Erythroblast (primary cell): ENCODE results near the gene PPP1CB.
A peak's percentile ranks its signal among the peaks of the same experiment; 100 is the strongest.

Experiments used
- DNase-seq, 2 experiments: peaks; one replicate each; lab custom pipeline; 2025; lab: John Stamatoyannopoulos, UW
- GATA1 ChIP-seq: IDR thresholded peaks from 2 replicates; pipeline ENCODE4 v1.6.1; 2011; ENCODE audit warnings: low read depth, mild to moderate bottlenecking, control low read depth, low read length, moderate library complexity
- POLR2A ChIP-seq: IDR thresholded peaks from 2 replicates; pipeline ENCODE4 v1.6.1; 2011; ENCODE audit warnings: mild to moderate bottlenecking, low read length

The PPP1CB gene

DNA sequence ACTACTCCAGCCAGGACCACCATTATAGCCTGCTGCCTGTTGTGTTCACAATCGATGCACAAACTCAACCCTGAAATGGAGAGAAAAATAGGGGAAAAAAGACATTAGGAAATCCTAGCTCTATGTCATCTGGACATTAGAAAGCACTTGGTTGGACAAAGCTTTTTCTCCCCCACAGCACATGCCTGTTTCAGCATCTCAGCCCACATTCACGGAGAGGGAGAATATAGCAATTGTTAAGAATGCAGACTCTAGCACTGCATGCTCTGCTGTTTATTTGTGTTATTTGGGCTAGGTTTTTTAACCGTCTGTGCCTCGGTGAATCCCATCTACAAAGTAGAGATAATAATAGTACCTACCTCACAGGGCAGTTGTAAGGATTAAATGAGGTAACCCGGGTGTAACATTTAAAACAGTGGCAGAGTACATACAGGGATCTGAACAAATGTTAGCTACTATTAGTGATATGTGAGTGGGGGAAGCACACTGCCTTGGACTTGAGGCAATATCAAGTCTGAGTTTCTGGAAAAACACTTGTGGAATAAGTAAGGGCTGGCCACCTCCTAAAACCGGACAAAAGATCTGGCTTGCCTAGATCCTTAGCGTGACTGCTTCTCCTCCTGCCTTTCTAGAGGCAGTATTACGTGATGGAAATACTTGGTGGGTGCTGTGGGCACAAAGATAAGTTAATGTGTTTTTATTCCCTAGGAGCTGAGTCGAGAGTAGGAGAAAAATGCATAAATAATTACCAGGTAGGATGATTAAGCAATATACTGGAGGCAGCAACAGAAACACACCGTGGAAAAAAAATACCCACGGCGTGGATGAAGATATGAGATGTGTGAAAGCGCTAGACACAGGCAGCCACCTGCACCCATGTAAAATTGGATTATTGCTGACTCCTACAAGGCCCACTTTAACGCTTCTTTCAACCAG lies 1.0 kb upstream of the PPP1CB start:
- peak; percentile 69 to 75 for DNase-seq
- TF ChIP-seq GATA1 (no peak), POLR2A (no peak)

DNA sequence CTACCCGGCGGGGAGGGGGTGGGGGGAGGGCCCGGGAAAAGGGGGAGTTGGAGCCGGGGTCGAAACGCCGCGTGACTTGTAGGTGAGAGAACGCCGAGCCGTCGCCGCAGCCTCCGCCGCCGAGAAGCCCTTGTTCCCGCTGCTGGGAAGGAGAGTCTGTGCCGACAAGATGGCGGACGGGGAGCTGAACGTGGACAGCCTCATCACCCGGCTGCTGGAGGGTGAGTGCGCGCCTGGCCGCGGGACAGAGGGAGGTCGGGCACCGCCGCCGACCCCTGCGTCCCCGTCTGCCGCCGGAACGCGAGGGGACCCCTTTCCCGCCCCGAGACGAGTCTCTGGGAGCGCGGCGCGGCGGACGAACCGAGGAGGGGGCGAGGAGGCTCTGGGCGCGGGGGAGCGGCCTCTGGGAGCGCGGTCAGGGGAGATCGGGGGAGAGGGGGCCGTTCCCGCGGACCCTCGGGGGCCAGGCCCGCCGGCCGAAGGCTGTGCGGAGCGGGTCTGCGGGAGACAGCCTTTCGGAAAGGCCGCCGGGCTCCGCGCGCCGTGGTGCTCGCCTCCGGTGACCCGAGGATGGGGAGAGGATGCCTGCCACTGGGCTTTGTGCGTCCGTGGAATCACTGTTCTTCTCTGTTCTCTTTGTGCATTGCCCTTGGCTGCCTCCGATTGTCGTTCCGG lies 463 bp downstream of the PPP1CB start:
- peak; percentile 53 to 71 for DNase-seq
- TF ChIP-seq GATA1: no peak
- no peak for TF ChIP-seq POLR2A

DNA sequence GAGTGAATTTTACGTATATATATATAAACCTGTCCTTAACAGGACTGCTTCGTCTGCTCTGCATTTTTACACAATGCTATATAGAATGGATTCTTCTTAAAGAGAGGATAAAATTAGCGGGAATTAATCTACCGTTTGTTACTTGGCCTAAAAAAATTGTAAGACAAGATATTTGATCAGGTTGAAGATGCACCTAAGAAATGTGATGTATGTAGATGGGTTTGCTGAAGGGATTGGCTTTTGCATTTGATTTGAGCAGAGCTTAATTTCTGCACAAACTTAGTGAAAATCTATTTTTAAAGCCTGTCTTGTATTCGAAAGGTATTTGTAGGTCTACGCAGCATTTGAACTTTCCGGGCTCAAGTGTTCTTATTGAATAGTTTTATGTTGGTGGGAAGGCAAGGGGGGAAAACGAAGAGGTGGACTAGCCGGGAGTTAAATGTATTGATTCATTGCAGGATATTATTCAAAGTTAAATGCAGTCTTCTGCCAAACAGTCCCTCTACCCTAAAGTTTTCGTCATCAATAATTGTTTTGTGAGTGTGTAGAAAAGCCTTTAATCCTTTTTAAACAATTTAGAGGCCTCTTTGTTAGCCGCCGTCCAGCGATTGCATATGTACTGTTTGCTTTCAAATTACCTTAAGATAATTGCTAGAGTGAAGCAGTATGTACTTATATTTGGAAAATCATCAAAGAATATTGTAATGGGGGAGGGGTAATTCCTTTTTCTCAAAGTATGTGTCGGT lies 1.2 kb downstream of the PPP1CB start:
- peak; percentile 43 to 61 for DNase-seq
- TF ChIP-seq POLR2A: no peak
- no peak for TF ChIP-seq GATA1

DNA sequence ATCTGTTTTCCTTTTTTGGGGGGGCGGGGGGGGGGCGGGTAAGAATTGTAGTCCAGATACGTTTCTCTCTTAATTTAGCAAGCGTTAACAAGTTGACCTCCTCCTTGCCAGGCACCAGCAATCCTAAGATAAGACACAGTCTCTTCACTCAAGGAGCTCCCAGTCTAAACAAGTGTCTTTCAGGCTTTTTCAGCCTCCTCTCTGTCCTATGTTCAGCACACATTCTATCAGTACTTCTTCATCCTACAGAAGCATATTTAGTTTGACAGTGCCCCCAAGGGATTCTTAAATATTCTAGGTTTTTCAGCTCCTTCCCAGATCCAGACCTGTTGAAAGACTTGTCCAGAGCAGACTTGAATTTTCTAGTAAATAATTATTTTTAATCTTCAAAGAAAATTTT lies 2.7 kb downstream of the PPP1CB start:
- DNase-seq: peak; percentile 53 to 66
- no peak for TF ChIP-seq POLR2A
- TF ChIP-seq GATA1: no peak

DNA sequence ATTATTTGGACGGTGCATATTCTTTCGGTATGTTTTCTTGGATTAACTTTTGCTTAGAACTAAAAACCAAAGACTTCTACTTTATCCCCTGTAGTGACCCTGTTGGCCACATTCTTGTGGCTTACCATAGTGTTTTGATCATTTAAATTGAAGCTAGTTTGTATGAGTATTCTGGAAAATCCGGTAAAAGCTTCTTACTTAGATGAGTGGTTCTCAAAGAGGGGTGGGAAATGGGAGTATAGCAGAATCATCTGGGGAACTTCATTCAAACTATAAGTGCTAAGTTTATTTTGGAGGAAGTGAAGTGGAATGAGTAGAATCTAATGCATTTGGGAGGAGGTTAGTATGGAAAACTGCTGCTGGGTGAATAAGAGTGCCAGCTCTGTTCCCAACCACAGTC lies 3.8 kb downstream of the PPP1CB start:
- TF ChIP-seq GATA1 (no peak), POLR2A (no peak)
- DNase-seq: no peak

DNA sequence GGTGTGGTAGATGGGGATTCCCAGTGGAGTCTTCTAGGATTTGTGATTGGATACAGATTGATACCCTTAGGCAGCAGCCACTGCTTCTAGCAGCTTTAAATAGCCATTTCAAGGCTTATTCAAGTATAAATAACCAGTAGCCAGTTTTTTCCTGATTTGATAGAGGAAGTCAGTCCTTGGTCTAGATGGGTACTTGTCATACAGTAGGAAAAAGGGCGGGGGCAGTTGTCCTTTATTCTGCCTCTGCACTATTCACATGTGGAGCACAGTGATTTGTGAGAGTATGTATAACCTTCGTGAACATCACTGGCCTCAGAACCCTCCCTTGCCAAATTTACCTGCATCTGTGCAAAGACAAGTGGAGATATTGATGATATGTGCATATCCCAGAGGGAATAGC lies 6.8 kb downstream of the PPP1CB start:
- TF ChIP-seq POLR2A (no peak), GATA1 (no peak)
- DNase-seq: no peak

DNA sequence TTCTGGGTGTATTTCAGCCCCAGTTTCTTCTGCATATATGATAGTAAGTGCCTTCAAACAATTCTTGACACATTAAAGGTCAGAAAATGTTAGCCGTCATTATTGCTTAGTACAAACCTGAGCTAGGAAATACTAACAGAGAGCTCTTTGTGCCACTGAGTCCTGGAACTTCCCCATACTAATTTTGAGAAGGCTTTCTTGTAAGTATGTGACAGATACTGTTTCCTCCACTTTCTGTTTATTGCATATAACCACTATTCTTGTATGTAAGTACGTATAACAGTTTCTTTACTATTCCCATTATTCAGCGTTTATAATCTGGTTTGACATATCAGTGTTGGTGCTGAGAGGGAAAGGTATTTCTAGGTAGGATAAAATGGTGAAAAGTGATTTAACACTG lies 9.8 kb downstream of the PPP1CB start:
- no peak for TF ChIP-seq POLR2A
- no peak for TF ChIP-seq GATA1
- DNase-seq: no peak

DNA sequence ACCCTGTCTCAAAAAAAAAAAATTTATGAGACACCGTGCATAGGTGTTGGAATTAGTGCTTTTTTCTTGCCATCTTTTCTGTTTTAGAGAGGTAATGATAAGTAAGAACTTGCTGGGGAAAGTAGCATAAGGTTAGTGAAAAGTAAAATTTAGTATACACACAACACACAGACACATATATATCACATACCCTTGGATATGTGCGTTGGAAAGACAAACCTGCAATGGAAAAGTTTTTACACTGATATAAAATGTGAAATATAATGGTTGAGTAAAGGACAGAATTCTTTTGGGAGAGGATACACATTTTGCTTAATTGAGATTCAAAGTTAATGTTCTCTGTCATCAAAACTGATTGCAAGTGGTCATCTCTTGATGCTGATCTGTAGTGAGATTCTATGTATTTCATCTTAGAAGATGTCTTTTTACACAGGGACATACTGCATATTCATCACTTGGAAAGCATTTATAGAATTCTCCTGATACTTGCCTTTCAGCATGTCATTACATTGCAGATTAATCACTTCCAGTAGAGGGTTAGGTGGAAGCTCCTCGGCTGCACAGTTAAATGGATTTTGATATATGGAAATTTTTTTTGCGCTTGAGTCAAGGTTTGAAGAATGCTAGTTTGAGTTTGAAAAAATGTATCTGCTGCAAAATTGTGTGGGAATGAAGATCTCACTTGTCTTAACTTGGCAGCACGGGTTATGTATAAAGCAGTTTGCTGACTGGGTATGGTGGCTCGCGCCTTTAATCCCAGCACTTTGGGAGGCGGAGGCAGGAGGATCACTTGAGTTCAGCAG lies 13.5 kb downstream of the PPP1CB start:
- TF ChIP-seq POLR2A (no peak), GATA1 (no peak)
- DNase-seq: no peak

DNA sequence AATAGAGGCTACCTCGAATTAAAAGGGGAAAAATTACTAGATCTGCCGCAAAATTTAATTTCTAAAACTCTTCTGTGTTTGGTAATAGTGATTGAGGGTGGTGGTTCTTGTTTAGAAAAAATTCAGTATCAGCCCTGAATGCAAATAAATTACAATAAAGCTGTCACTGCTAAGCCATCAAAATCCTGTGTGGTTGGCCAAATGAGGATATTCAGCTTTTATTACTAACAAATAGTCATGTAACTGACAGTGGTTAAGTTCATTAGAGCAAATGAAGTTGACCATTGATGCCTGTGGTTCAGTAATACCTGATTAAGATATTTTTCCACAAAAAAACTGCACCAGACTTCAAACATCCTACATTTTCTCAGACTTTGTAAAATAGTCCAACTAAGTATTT lies 14.4 kb downstream of the PPP1CB start:
- no peak for TF ChIP-seq POLR2A
- TF ChIP-seq GATA1: no peak
- DNase-seq: no peak

DNA sequence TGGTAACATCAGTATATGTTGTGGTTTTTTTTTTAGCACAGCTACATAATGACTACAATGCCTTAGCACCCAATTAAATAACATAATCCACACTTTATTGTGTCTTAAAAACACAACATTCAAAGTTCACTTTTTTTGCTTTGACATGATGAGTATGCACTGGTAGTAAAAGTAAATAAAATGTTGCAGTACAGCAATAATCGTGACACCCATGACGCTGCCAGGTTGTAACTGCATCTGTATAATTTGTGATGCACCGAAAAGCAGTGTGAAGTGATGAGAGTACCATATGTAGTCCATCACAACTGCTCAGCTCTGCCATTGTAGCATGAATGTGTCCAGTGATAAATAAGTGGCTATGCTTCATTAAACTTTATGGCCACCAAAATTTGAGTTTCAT lies 15.7 kb downstream of the PPP1CB start:
- DNase-seq: no peak
- TF ChIP-seq GATA1: no peak
- TF ChIP-seq POLR2A: no peak

DNA sequence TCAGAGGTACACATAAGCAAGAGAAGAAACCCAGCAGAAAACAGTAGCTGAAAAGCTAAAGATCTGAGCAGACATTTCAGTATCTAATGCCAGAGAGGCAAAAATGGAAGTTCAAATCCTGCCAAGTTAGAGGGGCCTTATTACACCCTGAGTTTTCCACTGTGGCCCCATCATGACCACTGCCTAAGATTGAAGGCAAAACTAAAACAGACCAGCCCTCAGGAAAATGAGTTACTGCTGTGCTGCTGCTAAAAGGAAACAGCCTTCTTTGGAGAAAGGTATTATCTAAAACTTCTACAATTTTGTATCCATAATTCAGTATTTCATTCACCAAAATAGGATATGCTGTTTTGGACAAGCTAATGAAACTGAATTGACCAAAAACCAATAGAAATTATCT lies 16.8 kb downstream of the PPP1CB start:
- no peak for DNase-seq
- TF ChIP-seq GATA1 (no peak), POLR2A (no peak)

DNA sequence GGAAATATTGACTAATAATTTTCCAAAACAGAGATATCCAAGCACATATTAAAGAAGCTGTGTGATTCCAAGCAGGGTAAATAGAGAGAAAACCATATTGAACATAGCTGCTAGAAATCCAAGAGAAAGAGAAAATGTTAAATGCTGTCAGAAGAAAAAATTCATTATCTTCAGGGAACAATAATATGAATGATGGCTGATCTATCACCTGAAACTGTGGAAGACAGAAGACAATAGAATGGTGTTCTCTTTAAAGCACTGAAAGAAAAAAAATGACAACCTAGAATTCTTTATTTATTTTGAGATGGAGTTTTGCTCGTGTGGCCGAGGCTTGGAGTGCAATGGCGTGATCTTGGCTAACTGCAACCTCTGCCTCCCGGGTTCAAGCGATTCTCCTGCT lies 17.3 kb downstream of the PPP1CB start:
- no peak for DNase-seq
- TF ChIP-seq GATA1 (no peak), POLR2A (no peak)

DNA sequence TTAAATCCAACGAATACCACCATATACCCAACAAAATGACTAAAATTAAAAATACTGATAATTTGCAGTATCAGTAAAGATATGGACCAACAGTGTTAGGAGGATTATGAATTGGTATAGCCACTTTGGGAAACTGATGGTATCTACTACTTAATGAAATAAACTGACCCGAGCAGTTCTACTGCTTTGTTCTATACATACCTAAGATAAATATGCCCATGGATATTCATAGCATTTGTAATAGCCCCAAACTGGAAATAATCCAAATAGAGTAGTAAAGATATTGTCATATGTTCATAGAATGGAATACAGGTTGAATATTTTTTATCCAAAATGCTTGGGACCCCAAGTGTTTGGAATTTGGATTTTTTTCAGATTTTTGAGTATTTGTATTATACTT lies 20.7 kb downstream of the PPP1CB start:
- DNase-seq: no peak

More for the DNA sequence above, 20.7 kb downstream of the PPP1CB start:
- TF ChIP-seq GATA1: no peak
- no peak for TF ChIP-seq POLR2A
